Body of pancreas (tissue), 4 donors: ENCODE data around the gene ALX3. TPM values are rescaled to one million over a fixed set of nuclear protein-coding genes. Genes with fewer than 3 reads are reported as not detected.

Source experiments
- ATAC-seq: fragments of 150-250 bp; one replicate; pipeline ENCODE4 v1.9.1; 2016
- DNase-seq, 4 donors: peaks; one replicate each; pipeline ENCODE4 v3.0.0-alpha.2; 2019
- H3K27ac ChIP-seq, 4 donors: fragments of 200-600 bp; sonication (generic); 1 replicate in 3 of 4; 2 replicates in 1 of 4; pipeline versions ENCODE4 v1.5.1 to v1.6.1; 2016 to 2019; ENCODE audit warnings: mild to moderate bottlenecking in 1 of 4, mixed read lengths in 1 of 4, moderate library complexity in 1 of 4
- H3K27me3 ChIP-seq, 2 donors: fragments of 200-600 bp; sonication (generic); one replicate each; pipeline ENCODE4 v1.6.0; 2016; ENCODE audit warnings: mild to moderate bottlenecking in 1 of 2
- H3K36me3 ChIP-seq, 2 donors: fragments of 200-600 bp; sonication (generic); replicated peaks in 1 of 2; 2 replicates each; pipeline ENCODE4 v1.5.1; 2016; ENCODE audit warnings: low read depth in 2 of 2; ENCODE audit not compliant: insufficient read depth in 1 of 2
- H3K4me1 ChIP-seq: fragments of 200-600 bp; sonication (generic); one replicate; pipeline ENCODE4 v1.6.0; 2016
- H3K4me3 ChIP-seq, 2 donors: fragments of 200-600 bp; sonication (generic); 1 replicate in 1 of 2; 2 replicates in 1 of 2; pipeline ENCODE4 v1.5.1; 2016 to 2019
- H3K9me3 ChIP-seq, 3 donors: fragments of 200-600 bp; sonication (generic); 1 replicate in 2 of 3; 2 replicates in 1 of 3; pipeline ENCODE4 v1.5.1; 2016
- POLR2A ChIP-seq, 3 donors: fragments of 450-650 bp; IDR thresholded peaks; one replicate each; pipeline ENCODE4 v1.6.1; 2016; ENCODE audit warnings: antibody characterized with exemption in 3 of 3, mild to moderate bottlenecking in 2 of 3
- WGBS, 2 donors: methylation state at CpG; one replicate each; pipeline ENCODE4 v1.1.5; 2017; 5-methylcytosine and 5-hydroxymethylcytosine counted together
- intact Hi-C: fragments of 100-400 bp; cut with DNase I; formaldehyde crosslinking; loops from one replicate; pipeline ENCODE4 v1.15.1; 2023
- total RNA-seq, 2 donors: library from RNA; depleted of rRNA; stranded (reverse); fragments of >200 nt; gene quantifications; one replicate each; pipeline ENCODE4 v1.1.0, GENCODE V29; 2016
- TF ChIP-seq, protein P1 (sequence below), 7 experiments: fragments of 450-650 bp in 4 of 7; fragments of 200-600 bp in 3 of 7; sonication (generic) in 3 of 7; IDR thresholded peaks; one replicate each; pipeline ENCODE4 v1.5.1; 2016 to 2019; ENCODE audit warnings: antibody characterized with exemption in 7 of 7

The ALX3 gene
- total RNA-seq, result not detected

DNA sequence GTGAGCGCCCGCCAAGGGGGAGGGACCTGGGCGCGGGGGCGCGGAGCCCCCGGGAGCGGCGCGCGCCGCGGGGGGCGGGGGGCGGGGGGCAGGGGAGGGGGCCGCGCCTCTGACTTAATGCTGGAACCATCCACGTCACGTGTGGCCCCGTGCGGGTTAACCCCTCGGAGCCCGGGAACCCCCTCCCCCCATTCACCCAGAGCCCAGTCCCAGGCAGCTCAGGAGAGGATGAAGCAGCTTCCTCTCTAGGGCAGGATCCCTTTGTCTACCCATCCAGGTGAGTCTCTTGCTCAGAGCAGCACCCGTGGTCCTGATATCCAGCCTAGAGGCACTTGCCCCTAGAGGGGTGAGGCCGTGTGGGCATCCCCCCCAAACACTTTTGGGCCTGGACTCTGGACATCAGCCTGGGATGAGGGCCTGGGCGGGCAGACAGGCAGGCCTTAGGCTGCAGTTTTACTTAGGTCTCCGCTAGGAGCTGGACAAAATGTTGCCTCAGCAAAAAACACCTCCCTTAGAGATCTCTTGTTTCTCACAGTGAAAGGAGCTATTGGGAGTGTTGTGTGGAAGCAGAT lies at the start of gene ALX3:
Gene ALX3 (minus strand): TSS at position 2 of the 572 bp plus-strand sequence. CDS start 60 bp downstream, outside the sequence.
- WGBS, 2 donors, result 13 to 53% methylated on average over 3 to 24 of the region's 27 CpGs
- Histone ChIP-seq H3K36me3 (no peaks in the 10 kb centered on the region), H3K4me3 (no peak within 1 kb of the TSS), H3K4me1 (peaks cover 17% of the 10 kb centered on the region), H3K27me3 (peaks cover 15 to 43% of the 10 kb centered on the region in 2 donors), H3K9me3 (no peaks in the 10 kb centered on the region), H3K27ac (no peak within 1 kb of the TSS)
- DNase-seq, result no peak
- TF ChIP-seq, protein P1, sequence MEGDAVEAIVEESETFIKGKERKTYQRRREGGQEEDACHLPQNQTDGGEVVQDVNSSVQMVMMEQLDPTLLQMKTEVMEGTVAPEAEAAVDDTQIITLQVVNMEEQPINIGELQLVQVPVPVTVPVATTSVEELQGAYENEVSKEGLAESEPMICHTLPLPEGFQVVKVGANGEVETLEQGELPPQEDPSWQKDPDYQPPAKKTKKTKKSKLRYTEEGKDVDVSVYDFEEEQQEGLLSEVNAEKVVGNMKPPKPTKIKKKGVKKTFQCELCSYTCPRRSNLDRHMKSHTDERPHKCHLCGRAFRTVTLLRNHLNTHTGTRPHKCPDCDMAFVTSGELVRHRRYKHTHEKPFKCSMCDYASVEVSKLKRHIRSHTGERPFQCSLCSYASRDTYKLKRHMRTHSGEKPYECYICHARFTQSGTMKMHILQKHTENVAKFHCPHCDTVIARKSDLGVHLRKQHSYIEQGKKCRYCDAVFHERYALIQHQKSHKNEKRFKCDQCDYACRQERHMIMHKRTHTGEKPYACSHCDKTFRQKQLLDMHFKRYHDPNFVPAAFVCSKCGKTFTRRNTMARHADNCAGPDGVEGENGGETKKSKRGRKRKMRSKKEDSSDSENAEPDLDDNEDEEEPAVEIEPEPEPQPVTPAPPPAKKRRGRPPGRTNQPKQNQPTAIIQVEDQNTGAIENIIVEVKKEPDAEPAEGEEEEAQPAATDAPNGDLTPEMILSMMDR (IDR thresholded peaks at IDR 0.05), result no peak
- no peak for TF ChIP-seq POLR2A (IDR thresholded peaks at IDR 0.05)
- intact Hi-C loops, result no loop called here
- no peak for ATAC-seq

DNA sequence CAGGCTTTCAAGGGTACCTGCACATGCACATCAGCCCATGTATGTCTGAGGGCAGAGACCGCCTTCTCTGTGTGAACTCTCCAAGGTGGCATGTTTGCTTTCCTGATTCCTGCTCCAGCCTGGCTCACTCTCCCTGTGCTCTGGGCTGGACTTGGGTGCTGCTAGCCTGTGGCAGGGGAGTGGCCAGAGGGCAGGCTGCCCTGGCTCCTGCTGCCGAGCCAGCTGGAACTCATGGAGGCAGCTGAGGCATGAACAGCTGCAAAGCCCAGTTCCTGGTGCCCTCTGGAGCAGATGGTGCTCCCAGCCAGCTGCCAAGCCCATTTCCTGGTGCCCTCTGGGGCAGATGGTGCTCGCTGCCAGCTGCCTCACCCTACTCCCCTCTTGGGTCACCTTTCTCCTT lies 49.4 kb upstream of the ALX3 start:
- TF ChIP-seq, protein P1 (IDR thresholded peaks at IDR 0.05), result no peak
- TF ChIP-seq POLR2A (IDR thresholded peaks at IDR 0.05), result no peak
- WGBS, 2 donors, result 58 to 73% methylated on average over 1 to 3 of the region's 3 CpGs
- Histone ChIP-seq H3K27ac (no peak overlapping the region), H3K4me1 (no peaks in the 10 kb centered on the region), H3K27me3 (no peaks in the 10 kb centered on the region), H3K9me3 (no peaks in the 10 kb centered on the region), H3K36me3 (no peaks in the 10 kb centered on the region), H3K4me3 (no peak overlapping the region)
- intact Hi-C loops, result no loop called here
- ATAC-seq (no peak), DNase-seq (no peak)

DNA sequence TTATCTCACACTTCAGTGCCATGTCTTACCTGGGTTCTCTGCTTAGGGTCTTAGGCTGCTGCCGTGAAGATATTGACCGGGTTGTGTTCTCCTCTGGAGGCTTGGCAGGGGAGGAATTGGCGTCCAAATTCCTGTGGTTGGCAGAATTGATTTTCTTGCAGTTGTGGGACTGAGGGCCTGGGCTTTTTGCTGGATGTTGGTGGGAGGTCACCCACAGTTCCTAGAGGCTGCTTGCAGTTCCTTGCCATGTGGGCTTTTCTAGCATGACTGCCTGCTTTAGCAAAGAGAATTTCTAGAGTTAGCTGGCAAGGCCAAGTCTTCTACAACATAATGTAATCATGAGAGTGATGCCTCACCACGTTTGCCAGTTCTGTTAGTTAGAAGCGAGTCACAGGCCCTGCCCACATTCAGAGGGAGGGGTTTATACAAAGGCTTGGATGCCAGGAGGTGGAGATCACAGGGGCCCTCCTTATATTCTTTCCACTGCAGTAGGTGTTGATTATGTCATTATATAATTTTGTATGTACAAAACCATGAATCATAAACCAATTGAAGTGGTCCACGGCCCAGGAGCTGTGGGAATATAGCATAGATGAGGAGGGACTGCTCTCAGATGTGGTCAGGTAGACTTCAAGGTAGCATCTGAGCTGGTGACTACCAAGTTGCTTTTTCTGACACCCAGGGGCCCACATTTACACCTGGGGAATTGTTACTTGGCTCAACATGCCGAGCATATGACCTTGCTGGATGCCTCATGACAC lies 48.3 kb upstream of the ALX3 start:
- TF ChIP-seq POLR2A (IDR thresholded peaks at IDR 0.05), result no peak
- TF ChIP-seq, protein P1 (IDR thresholded peaks at IDR 0.05), result no peak
- ATAC-seq (no peak), DNase-seq (no peak)
- intact Hi-C loops, result no loop called here
- Histone ChIP-seq H3K27me3 (no peaks in the 10 kb centered on the region), H3K4me3 (no peak overlapping the region), H3K4me1 (no peaks in the 10 kb centered on the region), H3K27ac (no peak overlapping the region), H3K36me3 (no peaks in the 10 kb centered on the region), H3K9me3 (no peaks in the 10 kb centered on the region)
- 53 to 54% methylated on average over 7 of the region's 7 CpGs for WGBS, 2 donors

DNA sequence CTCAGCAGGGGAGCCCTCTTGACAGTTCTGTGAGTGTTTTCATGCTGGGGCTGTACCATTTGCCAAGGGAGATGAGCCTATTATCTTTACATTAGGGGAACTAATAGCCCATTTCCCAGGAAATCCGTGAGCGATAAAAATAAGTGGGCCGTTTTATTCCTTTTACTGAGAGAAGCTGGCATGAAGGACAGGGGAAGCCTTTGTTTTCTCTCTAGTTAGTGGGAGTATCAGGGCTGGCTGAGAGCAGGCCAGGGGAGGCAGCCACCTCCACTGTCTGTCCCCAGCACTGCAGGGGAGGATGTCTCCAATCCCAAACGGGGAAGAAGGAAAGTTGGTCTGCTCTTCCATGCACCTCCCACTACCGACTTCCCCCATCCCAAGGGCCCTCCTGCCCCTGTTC lies 44.3 kb upstream of the ALX3 start:
- intact Hi-C loops, result no loop called here
- DNase-seq (no peak), ATAC-seq (no peak)
- H3K4me3 ChIP-seq, result no peak overlapping the region
- H3K27me3 ChIP-seq, result no peaks in the 10 kb centered on the region
- H3K36me3 ChIP-seq, result no peaks in the 10 kb centered on the region
- 54 to 63% methylated on average over 5 of the region's 5 CpGs for WGBS, 2 donors
- no peaks in the 10 kb centered on the region for H3K4me1 ChIP-seq
- no peak for TF ChIP-seq POLR2A (IDR thresholded peaks at IDR 0.05)
- TF ChIP-seq, protein P1 (IDR thresholded peaks at IDR 0.05), result no peak
- H3K9me3 ChIP-seq, result no peaks in the 10 kb centered on the region
- no peak overlapping the region for H3K27ac ChIP-seq
